Prostate gland (tissue), 2 donors: ENCODE results near the gene RAB9A.

Experiments used
- POLR2A ChIP-seq: fragments of 450-650 bp; IDR thresholded peaks from one replicate; pipeline ENCODE4 v1.6.1; 2016; ENCODE audit warnings: antibody characterized with exemption, mild to moderate bottlenecking
- POLR2AphosphoS5 ChIP-seq: sonication (generic); formaldehyde crosslinking; IDR thresholded peaks from one replicate; pipeline ENCODE4 v1.6.1; 2017; ENCODE audit warnings: antibody characterized with exemption
- TF ChIP-seq, protein P1 (sequence below), 4 experiments: fragments of 200-600 bp in 2 of 4; fragments of 450-650 bp in 2 of 4; sonication (generic) in 2 of 4; IDR thresholded peaks; 1 replicate in 3 of 4; 2 replicates in 1 of 4; pipeline ENCODE4 v1.5.1; 2016 to 2019; ENCODE audit warnings: antibody characterized with exemption in 4 of 4, mild to moderate bottlenecking in 2 of 4, moderate library complexity in 2 of 4

GRCh38 chrX:13676885-13677284, 12.0 kb upstream of the RAB9A start:
- TF ChIP-seq, protein P1, sequence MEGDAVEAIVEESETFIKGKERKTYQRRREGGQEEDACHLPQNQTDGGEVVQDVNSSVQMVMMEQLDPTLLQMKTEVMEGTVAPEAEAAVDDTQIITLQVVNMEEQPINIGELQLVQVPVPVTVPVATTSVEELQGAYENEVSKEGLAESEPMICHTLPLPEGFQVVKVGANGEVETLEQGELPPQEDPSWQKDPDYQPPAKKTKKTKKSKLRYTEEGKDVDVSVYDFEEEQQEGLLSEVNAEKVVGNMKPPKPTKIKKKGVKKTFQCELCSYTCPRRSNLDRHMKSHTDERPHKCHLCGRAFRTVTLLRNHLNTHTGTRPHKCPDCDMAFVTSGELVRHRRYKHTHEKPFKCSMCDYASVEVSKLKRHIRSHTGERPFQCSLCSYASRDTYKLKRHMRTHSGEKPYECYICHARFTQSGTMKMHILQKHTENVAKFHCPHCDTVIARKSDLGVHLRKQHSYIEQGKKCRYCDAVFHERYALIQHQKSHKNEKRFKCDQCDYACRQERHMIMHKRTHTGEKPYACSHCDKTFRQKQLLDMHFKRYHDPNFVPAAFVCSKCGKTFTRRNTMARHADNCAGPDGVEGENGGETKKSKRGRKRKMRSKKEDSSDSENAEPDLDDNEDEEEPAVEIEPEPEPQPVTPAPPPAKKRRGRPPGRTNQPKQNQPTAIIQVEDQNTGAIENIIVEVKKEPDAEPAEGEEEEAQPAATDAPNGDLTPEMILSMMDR (IDR thresholded peaks at IDR 0.05), result no peak
- TF ChIP-seq POLR2AphosphoS5 (no peak), POLR2A (no peak)
